GM18508 (cell line): ENCODE data around the gene PSMB2.

ENCODE experiments used
- ATAC-seq: cut with Tn5 transposase; IDR thresholded peaks from one replicate; pipeline ENCODE4 v1.9.1; 2021; ENCODE audit warnings: moderate number of reproducible peaks; ENCODE audit not compliant: insufficient read depth, unreplicated experiment

The PSMB2 gene

GRCh38 chr1:35646043-35646442, 4.7 kb upstream of the PSMB2 start:
- no peak for ATAC-seq

DNA sequence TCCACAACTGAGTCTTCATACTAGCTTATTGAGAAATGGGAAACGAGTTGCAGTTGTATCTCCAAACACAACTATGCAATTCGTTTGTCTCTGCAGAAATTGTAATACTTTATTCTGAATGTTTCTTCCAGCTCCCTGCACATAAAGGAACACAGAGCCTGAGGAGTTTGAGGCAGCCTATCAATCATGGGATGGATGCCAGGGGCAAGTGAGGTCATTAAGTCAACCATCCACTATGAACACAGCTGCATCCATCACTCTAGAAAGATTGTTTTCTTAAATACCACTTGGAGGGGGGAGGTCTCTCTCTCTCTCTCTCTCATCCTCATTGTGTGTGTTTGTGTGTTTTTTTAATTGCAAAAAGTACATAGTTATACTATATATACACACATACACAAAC, 2.9 kb upstream of the PSMB2 start:
- ATAC-seq, result no peak

DNA sequence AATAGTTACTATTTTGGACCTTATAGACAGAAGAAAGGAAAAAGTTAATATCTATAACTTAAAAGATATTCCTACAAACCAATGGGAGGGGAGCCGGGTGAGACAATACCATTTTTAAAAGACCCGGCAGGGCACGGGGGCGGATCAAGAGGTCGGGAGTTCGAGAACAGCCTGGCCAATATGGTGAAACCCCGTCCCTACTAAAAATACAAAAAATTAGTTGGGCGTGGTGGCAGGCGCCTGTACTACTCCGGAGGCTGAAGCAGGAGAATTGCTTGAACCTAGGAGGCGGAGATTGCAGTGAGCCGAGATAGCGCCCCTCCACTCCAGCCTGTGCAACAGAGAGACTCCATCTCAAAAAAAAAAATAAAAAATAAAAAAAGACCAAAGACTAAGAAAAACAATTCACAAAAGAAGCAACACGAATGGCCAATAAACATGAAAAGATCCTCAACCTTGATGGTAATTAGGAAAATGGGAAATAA, 1.2 kb upstream of the PSMB2 start:
- no peak for ATAC-seq

DNA sequence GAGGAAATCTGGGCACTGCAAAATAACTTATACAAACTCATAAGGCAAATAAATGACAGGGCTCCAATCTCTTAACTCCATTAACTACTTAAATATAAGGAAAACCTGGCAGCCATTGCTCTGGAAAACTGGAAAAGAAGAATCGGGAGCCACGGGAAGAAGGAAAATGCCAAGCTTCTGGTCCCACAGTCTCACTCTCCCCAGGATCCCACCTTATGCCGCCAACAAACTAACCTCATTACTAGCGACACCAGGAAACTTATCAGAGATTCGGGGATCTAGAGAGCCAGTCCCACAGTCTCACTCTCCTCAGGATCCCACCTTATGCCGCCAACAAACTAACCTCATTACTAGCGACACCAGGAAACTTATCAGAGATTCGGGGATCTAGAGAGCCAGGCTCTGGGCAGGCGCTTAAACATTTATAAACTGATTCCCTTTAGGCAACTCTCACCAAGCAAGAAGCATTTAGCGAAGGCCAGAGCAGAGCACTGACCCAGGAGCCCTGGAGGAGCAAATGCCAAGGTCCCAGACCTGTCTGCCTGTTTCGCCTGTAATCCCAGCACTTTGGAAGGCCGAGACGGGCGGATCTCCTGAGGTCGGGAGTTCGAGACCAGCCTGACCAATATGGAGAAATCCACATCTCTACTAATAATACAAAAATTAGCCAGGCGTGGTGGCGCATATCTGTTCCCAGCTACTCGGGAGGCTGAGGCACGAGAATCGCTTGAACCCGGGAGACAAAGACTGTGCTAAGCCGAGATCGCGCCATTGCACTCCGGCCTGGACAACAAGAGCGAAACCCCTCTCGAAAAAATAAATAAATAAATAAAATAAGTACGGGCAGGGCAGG, 720 bp downstream of the PSMB2 start:
- ATAC-seq, result no peak

DNA sequence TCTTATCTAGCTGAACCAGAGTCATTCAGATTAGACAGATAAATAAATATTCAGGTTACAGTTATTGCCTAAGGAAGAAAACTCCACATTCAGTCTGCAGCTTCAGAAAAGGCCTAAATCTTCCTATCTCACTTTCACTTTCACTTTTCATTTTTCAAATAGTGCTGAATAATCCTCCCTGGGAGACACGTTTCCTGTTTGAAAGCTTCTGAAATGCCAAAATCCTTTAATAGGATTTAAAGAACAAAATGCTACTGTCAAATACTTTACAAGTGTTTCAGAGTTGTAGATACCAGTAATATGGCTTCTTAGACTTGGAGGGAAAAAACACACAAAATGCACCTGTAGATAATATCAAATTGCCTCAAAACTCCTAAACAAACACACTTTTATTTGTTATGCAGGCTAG, 3.9 kb downstream of the PSMB2 start:
- ATAC-seq, result no peak

DNA sequence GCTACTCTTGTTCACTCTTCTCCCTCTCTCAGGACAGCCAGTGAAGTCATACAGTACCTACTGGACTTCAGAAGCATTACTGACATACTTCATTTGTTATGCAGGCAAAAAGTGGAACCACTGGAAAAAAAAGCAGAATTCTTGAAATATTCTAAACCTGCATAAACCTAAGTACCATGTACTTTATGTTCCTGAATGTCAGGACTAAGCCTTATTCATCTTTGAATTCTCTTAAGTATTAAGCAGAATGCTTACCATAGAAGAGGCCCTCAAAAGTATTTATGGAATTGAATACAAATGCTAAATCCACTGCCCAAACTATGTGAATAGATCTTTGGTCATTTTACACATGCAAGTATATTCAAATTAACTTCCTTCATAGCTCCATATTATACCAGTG, 7.8 kb downstream of the PSMB2 start:
- ATAC-seq, result no peak

GRCh38 chr1:35631396-35631795, 9.9 kb downstream of the PSMB2 start:
- ATAC-seq, result no peak

DNA sequence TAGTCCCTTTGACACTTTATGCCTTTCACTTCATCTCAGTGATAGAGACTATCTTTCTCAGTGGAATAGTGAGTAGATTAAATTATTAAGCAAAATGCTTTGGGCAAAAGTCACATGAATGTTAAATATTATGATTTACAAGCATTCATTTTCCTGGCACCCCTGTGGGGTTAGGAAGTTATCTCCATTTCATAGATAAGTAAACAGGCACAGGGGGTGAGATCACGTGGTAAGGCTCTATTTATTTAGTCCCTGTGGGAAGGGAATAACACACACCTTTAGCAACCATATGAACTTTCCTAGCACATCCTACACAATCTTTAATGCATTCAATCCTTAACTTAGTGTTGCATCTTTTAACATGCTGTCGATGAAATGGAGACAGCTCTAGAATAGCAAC, 12.3 kb downstream of the PSMB2 start:
- ATAC-seq, result no peak

GRCh38 chr1:35623832-35624231, 17.5 kb downstream of the PSMB2 start:
- ATAC-seq, result no peak

GRCh38 chr1:35622510-35623178, 18.7 kb downstream of the PSMB2 start:
- ATAC-seq, result no peak

- no peak for ATAC-seq
Measured at GRCh38 chr1:35619237-35620121, 21.8 kb downstream of the PSMB2 start.

- no peak for ATAC-seq
Measured at GRCh38 chr1:35615440-35615839, 25.9 kb downstream of the PSMB2 start.

- ATAC-seq, result no peak
Measured at GRCh38 chr1:35611655-35612054, 29.7 kb downstream of the PSMB2 start.

DNA sequence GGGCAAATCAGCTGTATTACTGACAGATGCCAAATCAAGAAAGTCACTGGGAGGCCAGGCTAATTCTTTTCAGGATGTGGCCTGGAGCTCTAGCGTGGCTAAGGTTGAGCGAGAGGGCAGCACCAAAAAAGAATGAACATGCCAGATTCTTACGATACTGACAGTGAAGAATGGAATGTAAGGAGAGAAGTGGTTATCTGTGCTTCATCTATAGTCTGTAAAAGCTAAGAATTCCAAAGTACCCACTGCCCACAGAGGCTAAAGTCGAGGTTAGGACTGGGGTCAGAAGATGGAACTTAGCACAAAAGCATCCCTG, 35.5 kb downstream of the PSMB2 start:
- ATAC-seq, result no peak

- no peak for ATAC-seq
Measured at GRCh38 chr1:35605071-35605866, 36.1 kb downstream of the PSMB2 start.

GRCh38 chr1:35603941-35604340, 37.4 kb downstream of the PSMB2 start:
- no peak for ATAC-seq

DNA sequence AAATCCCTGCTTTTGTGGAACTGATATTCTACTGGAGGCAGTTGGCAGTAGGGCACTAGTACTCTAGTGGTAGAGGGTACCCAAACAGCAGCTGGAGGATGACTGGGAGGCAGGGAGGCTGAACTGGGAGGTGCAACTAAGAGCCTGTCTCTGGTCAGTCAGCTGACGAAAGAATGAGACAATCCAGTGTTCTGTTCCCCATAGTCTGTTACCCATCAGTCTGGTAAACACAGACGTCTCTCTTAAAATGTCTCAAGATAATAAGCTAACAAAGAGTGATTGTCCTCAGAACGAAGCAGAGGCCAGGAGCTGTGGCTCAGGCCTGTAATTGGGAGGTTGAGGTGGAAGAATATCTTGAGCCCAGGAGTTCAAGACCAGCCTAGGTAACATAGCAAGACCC, 37.9 kb downstream of the PSMB2 start:
- no peak for ATAC-seq

GRCh38 chr1:35600593-35600992, 40.7 kb downstream of the PSMB2 start:
- ATAC-seq, result no peak

GRCh38 chr1:35599411-35599810, 41.9 kb downstream of the PSMB2 start:
- no peak for ATAC-seq

DNA sequence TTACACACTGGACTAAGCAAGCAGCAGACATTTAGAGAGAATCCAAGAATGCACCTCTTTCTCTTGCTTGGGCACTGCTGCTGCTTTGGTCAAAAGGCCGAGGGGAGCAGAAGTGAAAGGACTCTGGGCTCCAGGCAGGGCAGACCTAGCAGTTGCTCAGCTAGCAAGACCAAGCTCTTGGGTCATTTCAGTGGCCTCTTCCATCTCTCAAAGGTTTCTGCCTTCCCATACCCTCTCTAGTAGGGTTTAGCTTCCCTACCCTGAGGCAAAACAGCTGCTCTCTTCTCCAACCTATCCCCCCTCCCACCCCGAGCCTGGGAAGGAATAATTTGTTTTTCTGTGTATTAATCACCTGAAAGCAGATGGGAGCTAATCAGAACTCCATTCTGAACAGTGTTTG, 42.4 kb downstream of the PSMB2 start:
- ATAC-seq, result no peak
